WTC11 (cell line): ENCODE measurements around the gene METTL6. TPM values are rescaled to one million over a fixed set of nuclear protein-coding genes. Genes with fewer than 3 reads are reported as not detected.
A peak's percentile ranks its signal among the peaks of the same experiment; 100 is the strongest.

Experiments used
- ATAC-seq: fragments of 200-7000 bp; cut with Tn5 transposase; 2 replicates; pipeline ENCODE4 v1.10.0; 2021; ENCODE audit warnings: mild to moderate bottlenecking, moderate library complexity
- CTCF ChIA-PET: fragments of 300-600 bp; sonication (Branson Sonifier 250); formaldehyde crosslinking; loops from one replicate; lab custom pipeline; 2021; ENCODE audit warnings: antibody characterized with exemption; lab: Charles Lee
- POLR2A ChIA-PET: fragments of 350-600 bp; sonication (Branson Sonifier 250); formaldehyde crosslinking; loops from one replicate; lab custom pipeline; 2021; ENCODE audit warnings: antibody characterized with exemption; lab: Charles Lee
- DNase-seq: peaks from one replicate; pipeline ENCODE4 v3.0.0; 2021; ENCODE audit warnings: low spot score
- H3K27ac Mint-ChIP-seq: 2 replicates; pipeline ENCODE4 v1.8.0; 2021; ENCODE audit warnings: mixed read lengths
- H3K27me3 Mint-ChIP-seq: 2 replicates; pipeline ENCODE4 v1.8.0; 2021; ENCODE audit warnings: low read depth, mild to moderate bottlenecking, moderate library complexity, mixed read lengths
- H3K36me3 Mint-ChIP-seq: 2 replicates; pipeline ENCODE4 v1.8.0; 2021; ENCODE audit warnings: mixed read lengths
- H3K4me1 Mint-ChIP-seq: 2 replicates; pipeline ENCODE4 v1.8.0; 2022; ENCODE audit warnings: mixed read lengths
- H3K4me3 Mint-ChIP-seq: 2 replicates; pipeline ENCODE4 v1.8.0; 2021; ENCODE audit warnings: mild to moderate bottlenecking, moderate library complexity, mixed read lengths
- H3K9me3 Mint-ChIP-seq: 2 replicates; pipeline ENCODE4 v1.8.0; 2021; ENCODE audit warnings: mixed read lengths
- AFF4 ChIP-seq: sonication (generic); formaldehyde crosslinking; IDR thresholded peaks from 2 replicates; pipeline ENCODE4 v1.8.1; 2023; ENCODE audit warnings: mild to moderate bottlenecking, missing genetic modification reagents, borderline replicate concordance
- ARID4B ChIP-seq: sonication (generic); formaldehyde crosslinking; IDR thresholded peaks from 2 replicates; pipeline ENCODE4 v1.8.0; 2023; ENCODE audit warnings: missing genetic modification reagents, mild to moderate bottlenecking, borderline replicate concordance
- ATF2 ChIP-seq: sonication (generic); formaldehyde crosslinking; IDR thresholded peaks from 2 replicates; pipeline ENCODE4 v1.8.1; 2022; ENCODE audit warnings: low read depth, missing genetic modification reagents, borderline replicate concordance
- ATF3 ChIP-seq: sonication (generic); formaldehyde crosslinking; conservative IDR thresholded peaks from 2 replicates; pipeline ENCODE4 v1.8.1; 2022; ENCODE audit warnings: mild to moderate bottlenecking, missing genetic modification reagents
- CREM ChIP-seq: sonication (generic); formaldehyde crosslinking; IDR thresholded peaks from 2 replicates; pipeline ENCODE4 v1.8.1; 2022; ENCODE audit warnings: mild to moderate bottlenecking, missing genetic modification reagents, moderate library complexity
- E2F1 ChIP-seq: sonication (generic); formaldehyde crosslinking; IDR thresholded peaks from 2 replicates; pipeline ENCODE4 v1.8.0; 2022; ENCODE audit warnings: mild to moderate bottlenecking, missing genetic modification reagents
- ESRRA ChIP-seq: sonication (generic); formaldehyde crosslinking; IDR thresholded peaks from 2 replicates; pipeline ENCODE4 v1.8.1; 2022; ENCODE audit warnings: mild to moderate bottlenecking, missing genetic modification reagents, borderline replicate concordance
- FOXK1 ChIP-seq: sonication (generic); formaldehyde crosslinking; IDR thresholded peaks from 2 replicates; pipeline ENCODE4 v1.8.0; 2022; ENCODE audit warnings: mild to moderate bottlenecking, moderate library complexity, missing genetic modification reagents
- GRHL2 ChIP-seq: fragments of 250-450 bp; sonication (Bioruptor Pico); IDR thresholded peaks from 2 replicates; pipeline ENCODE4 v1.8.0; 2022; ENCODE audit warnings: mild to moderate bottlenecking, moderate library complexity; ENCODE audit not compliant: insufficient replicate concordance, severe bottlenecking
- KAT7 ChIP-seq: sonication (generic); formaldehyde crosslinking; IDR thresholded peaks from 2 replicates; pipeline ENCODE4 v1.8.1; 2023; ENCODE audit warnings: missing genetic modification reagents, mild to moderate bottlenecking, borderline replicate concordance
- MYBL2 ChIP-seq: sonication (generic); formaldehyde crosslinking; IDR thresholded peaks from 2 replicates; pipeline ENCODE4 v1.8.1; 2023; ENCODE audit warnings: mild to moderate bottlenecking, moderate library complexity, missing genetic modification reagents
- NFATC4 ChIP-seq: fragments of 250-450 bp; sonication (Bioruptor Pico); IDR thresholded peaks from 2 replicates; pipeline ENCODE4 v1.9.0; 2021; ENCODE audit warnings: mild to moderate bottlenecking
- NR2C2 ChIP-seq: sonication (generic); formaldehyde crosslinking; IDR thresholded peaks from 2 replicates; pipeline ENCODE4 v1.8.0; 2022; ENCODE audit warnings: mild to moderate bottlenecking, missing genetic modification reagents
- RELA ChIP-seq: sonication (generic); formaldehyde crosslinking; IDR thresholded peaks from 2 replicates; pipeline ENCODE4 v1.8.1; 2022; ENCODE audit warnings: missing genetic modification reagents, mild to moderate bottlenecking, borderline replicate concordance
- USF2 ChIP-seq: sonication (generic); formaldehyde crosslinking; IDR thresholded peaks from 2 replicates; pipeline ENCODE4 v1.8.1; 2023; ENCODE audit warnings: mild to moderate bottlenecking, missing genetic modification reagents, moderate library complexity
- ZBTB21 ChIP-seq: sonication (generic); formaldehyde crosslinking; IDR thresholded peaks from 2 replicates; pipeline ENCODE4 v1.8.1; 2023; ENCODE audit warnings: mild to moderate bottlenecking, missing genetic modification reagents, borderline replicate concordance
- ZNF232 ChIP-seq: sonication (generic); formaldehyde crosslinking; IDR thresholded peaks from 2 replicates; pipeline ENCODE4 v1.8.0; 2022; ENCODE audit warnings: mild to moderate bottlenecking, missing genetic modification reagents
- ZNF263 ChIP-seq: sonication (generic); formaldehyde crosslinking; IDR thresholded peaks from 2 replicates; pipeline ENCODE4 v1.8.1; 2022; ENCODE audit warnings: low read depth, mild to moderate bottlenecking, moderate library complexity, missing genetic modification reagents
- total RNA-seq: library from RNA; stranded (reverse); gene quantifications from 3 replicates; pipeline ENCODE4 v1.2.3, GENCODE V29; 2021

METTL6 gene
- total RNA-seq, 1 experiment from 2014 or later = 13.7 TPM

GRCh38 chr3:15409239-15409638 lies 18.1 kb downstream of the METTL6 start:
- no peak overlapping the region for H3K27ac Mint-ChIP-seq
- CTCF ChIA-PET = interaction anchor here (1.2 kb wide), 1 partner anchor 141 kb away, joined by 4 read pairs; no protein-coding TSS in a partner anchor
- POLR2A ChIA-PET = no interaction called here
- H3K9me3 Mint-ChIP-seq = no peaks in the 10 kb centered on the region
- TF ChIP-seq MYBL2 (CRISPR knock-in tag) (no peak), ZNF263 (CRISPR knock-in tag) (no peak), E2F1 (CRISPR knock-in tag) (no peak)
- no peaks in the 10 kb centered on the region for H3K4me1 Mint-ChIP-seq
- ATAC-seq = no peak
- H3K36me3 Mint-ChIP-seq = peaks cover 25% of the 10 kb centered on the region
- H3K4me3 Mint-ChIP-seq = no peak overlapping the region
- H3K27me3 Mint-ChIP-seq = no peaks in the 10 kb centered on the region
- no peak for DNase-seq

GRCh38 chr3:15405448-15406050 lies 21.8 kb downstream of the METTL6 start:
- Mint-ChIP-seq H3K4me1 (no peaks in the 10 kb centered on the region), H3K27me3 (no peaks in the 10 kb centered on the region), H3K9me3 (no peaks in the 10 kb centered on the region), H3K4me3 (no peak overlapping the region), H3K27ac (no peak overlapping the region), H3K36me3 (peaks cover 3% of the 10 kb centered on the region)
- TF ChIP-seq NFATC4 (CRISPR knock-in tag) = no peak
- TF ChIP-seq ARID4B (CRISPR knock-in tag) = no peak
- no peak for TF ChIP-seq CREM
- no peak for TF ChIP-seq AFF4 (CRISPR knock-in tag)
- no peak for TF ChIP-seq ATF2
- TF ChIP-seq GRHL2 = no peak
- TF ChIP-seq FOXK1 (CRISPR knock-in tag) = no peak
- TF ChIP-seq ZBTB21 (CRISPR knock-in tag) = no peak
- TF ChIP-seq MYBL2 (CRISPR knock-in tag) = no peak
- no peak for TF ChIP-seq NR2C2 (CRISPR knock-in tag)
- TF ChIP-seq ESRRA (CRISPR knock-in tag) = no peak
- no peak for TF ChIP-seq KAT7 (CRISPR knock-in tag)
- TF ChIP-seq RELA (CRISPR knock-in tag) = no peak
- TF ChIP-seq ATF3 (CRISPR knock-in tag) = no peak
- TF ChIP-seq ZNF232 (CRISPR knock-in tag) = no peak
- no peak for TF ChIP-seq USF2
- ATAC-seq (peak; percentile 69), DNase-seq (no peak)
- POLR2A ChIA-PET = interaction anchor here (0.6 kb wide), 1 partner anchor 146 kb away, joined by 3 read pairs; no protein-coding TSS in a partner anchor
- CTCF ChIA-PET = interaction anchor here (0.5 to 2.2 kb wide), 45 partner anchors 14 to 354 kb away, joined by 3 to 76 read pairs (median 4); partner anchors contain the start of genes CAPN7, HACL1, RBSN and SH3BP5
